NCI-H2196 treated with DMSO at 0.1 percent for 48 hours (cell line): Measurements from ENCODE around the gene GFAP.

Experiments used
- DNase-seq: peaks from one replicate; lab custom pipeline; 2025; ENCODE audit not compliant: unreplicated experiment; lab: John Stamatoyannopoulos, UW

GFAP gene

GRCh38 chr17:44932096-44932786 is 16.9 kb upstream of the GFAP start:
- DNase-seq = no peak

- no peak for DNase-seq
These were observed 16.1 kb upstream of the GFAP start for GRCh38 chr17:44931376-44931775.

DNA sequence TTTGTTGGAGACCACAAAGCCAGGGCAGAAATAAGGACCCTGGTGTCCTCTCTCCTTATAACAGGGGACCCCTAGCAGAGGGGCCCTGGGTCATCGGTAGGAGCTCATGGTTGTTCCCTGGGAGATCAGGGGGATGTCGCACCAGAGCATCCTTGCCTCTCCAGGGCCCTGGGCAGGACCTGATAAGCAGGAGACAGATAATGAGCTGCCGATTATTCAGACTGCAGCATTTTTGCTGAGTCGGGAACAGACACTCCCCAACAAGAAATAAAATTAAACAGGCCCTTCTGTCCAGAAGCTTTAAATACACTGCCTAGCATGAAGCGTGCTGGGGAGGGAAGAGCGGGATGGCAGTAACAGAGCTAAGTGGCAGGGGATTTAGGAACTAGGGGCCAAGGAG is 15.4 kb upstream of the GFAP start:
- DNase-seq = no peak

DNA sequence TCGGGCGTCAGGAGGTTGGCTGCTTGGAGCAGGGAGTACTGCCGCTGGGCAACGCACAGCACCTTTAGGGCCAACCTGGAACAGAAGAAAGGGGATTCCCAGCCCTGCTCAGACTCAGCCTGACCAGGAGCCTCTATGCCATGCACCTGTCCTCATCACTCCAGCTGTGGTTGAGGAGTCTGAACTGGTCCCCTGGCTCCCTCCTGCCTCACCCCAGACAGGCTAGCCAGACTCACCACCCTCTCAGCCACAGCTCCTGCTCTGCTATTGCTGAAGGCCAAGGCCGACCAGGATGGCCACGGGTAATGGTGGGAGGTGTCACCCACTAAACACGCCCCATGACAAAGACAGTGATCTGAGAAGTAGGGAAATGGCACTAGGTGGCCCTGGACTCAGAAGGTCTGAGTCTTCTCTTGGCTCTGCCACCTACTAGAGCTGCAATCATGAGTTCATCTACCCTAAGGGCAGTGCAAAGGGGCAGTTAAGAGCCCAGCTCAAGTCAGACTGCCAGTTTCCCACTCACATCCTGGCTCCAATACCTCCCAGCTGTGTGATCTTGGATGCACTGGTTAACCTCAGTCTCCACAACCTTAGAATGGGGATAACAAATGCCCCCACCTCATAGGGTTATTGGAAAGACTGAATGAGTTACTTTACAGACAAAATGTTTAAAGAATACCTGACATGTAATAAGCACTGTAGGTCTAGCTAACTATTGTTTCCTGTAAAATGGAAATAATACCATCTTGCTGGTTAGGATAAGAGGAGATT is 13.8 kb upstream of the GFAP start:
- no peak for DNase-seq

DNA sequence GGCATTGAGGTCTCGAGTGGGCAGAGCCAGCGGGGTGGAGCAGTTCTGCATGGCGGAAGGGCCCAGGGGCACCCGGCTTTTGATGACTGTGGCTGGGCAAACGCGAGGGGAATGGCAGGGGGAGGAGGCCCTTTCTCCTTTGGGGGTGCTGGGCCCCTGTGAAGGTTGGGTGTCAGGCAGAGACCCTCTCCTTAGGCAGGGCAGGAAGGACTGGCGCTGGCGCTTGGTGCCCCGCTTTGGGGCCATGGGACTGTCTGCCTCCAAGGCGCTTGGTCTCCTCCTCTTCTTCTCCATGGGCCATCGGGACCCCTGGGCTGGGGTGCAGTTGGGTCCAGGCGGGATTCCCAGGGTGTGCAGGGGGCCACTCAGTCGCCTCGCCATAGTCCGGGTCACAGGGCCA is 12.8 kb upstream of the GFAP start:
- no peak for DNase-seq

DNA sequence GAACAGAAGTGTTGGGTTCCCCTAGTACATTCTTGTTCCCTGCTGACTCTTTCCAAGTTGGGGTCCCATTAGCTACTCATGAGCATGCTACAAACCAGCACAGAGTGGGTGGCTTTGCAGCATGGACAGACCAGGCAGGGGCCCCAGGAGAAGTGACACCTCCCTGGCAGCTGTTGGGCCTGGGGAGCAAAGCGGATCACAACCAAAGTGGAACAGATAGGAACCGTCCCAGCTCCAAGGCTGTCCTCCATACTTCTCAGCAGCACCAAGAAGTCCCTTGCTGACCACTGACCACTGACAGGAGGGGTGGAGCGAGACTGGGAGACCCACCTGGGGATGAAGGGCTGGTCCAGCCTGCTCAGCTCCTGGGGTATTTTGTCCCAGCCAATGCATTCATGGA is 12.4 kb upstream of the GFAP start:
- DNase-seq = no peak

- DNase-seq = no peak
These were observed 11.7 kb upstream of the GFAP start for GRCh38 chr17:44926821-44927525.

DNA sequence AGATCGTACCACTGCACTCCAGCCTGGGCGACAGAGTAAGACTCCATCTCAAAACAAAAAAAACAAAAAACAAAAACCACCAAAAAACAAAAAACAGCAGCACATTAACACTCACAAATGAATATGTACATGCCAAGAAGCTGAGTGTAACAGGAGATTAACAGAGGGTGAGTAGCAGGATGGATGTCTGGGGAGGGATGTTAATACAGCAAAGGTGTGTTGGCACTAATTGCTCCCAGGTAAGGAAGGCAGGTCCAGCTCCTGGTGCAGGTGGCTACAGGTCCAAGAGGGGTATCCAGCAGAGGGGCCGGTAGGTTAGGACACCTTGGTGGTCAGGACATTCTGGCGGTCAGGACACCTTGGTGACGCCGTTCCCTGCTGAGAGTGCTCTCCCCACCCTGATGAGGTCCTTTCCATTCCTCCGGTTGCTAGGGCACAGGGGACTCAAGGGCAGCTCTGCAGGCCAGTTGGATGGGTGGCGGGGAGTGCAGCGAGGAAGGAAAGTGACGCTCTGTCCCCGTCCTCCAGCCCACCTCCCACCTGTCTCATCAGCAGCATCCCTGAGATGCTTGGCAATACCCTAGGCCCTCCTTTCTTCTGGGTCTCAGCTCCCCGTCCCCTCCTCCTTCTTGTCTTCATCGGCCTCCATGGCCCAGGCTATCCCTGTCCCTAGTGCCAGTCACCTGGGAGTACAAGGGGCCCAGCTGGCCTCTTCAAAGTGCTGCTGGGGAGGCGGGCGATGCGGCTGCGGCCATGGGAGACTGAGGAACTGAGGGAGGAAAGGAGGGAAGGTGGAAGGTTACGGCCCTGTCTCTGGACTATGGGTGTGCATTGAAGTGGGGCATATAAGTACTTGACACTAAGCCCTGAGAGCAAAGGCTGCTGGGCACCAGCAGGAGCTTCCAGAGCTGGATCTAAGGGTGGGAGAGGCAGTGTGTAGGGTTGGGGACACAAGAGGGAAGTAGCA is 10.7 kb upstream of the GFAP start:
- DNase-seq = no peak

- DNase-seq = no peak
These were observed 8.8 kb upstream of the GFAP start for GRCh38 chr17:44924107-44924544.

GRCh38 chr17:44922746-44923470 is 7.6 kb upstream of the GFAP start:
- DNase-seq = no peak

- no peak for DNase-seq
These were observed 6.8 kb upstream of the GFAP start for GRCh38 chr17:44922136-44922535.

GRCh38 chr17:44921122-44921882 is 6.0 kb upstream of the GFAP start:
- DNase-seq = no peak

DNA sequence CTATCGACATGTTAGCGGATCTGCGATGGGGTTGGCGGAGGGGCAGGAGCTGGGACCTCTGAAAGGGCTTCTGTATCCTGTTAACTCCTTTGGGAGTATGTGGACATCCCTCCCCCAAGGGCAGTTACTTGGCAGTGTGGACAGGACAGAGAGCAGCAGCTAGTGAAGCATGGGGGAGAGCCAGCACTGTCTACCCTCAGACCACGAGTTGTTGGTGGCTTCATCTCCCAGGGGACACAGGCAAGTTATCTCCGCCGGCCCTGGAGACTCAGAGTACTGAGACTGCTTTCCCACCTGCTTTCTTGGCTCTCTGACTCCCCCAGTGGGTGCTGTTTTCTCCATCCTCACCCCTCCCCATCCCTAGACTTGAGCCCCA is 5.3 kb upstream of the GFAP start:
- DNase-seq = no peak

- DNase-seq = peak; percentile 69
These were observed 4.7 kb upstream of the GFAP start for GRCh38 chr17:44919885-44920564.

- DNase-seq = no peak
These were observed 4.1 kb upstream of the GFAP start for GRCh38 chr17:44919411-44919810.

DNA sequence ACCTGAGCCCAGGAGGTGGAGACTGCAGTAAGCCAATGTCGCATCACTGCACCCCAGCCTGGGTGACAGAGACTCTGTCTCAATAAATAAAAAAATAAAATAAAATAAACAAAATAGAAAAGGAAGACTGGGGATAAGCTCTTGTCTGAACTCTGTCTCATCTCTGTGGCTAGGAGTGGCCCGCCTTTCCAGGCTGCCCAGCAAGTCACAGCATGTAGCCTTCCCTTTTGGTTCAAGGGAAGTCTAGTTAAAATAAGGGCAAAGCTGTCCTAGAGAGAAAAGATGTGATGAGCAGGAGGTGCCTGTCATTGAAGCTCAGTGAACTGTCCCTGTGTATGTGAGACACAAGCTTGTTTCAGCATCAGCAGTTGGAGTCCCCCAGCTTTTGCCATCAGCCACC is 2.7 kb upstream of the GFAP start:
- DNase-seq = no peak

DNA sequence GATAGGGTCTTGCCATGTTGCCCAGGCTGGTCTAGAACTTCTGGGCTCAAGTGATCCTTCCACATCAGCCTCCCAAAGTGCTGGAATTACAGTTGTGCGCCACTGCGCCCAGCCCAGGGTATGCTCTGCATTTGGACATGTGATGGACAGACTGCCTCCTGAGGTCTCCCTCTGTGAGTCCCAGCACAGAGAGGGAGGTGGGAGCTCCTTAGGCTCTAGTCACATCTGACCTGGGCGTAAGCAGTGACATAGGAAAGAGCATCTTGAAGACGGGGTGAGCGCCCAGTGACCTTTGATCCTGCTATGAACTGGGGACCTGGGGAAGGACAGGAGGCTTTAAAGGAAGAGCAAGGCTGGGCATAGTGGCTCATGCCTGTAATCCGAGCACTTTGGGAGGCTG is 2.2 kb upstream of the GFAP start:
- no peak for DNase-seq

DNA sequence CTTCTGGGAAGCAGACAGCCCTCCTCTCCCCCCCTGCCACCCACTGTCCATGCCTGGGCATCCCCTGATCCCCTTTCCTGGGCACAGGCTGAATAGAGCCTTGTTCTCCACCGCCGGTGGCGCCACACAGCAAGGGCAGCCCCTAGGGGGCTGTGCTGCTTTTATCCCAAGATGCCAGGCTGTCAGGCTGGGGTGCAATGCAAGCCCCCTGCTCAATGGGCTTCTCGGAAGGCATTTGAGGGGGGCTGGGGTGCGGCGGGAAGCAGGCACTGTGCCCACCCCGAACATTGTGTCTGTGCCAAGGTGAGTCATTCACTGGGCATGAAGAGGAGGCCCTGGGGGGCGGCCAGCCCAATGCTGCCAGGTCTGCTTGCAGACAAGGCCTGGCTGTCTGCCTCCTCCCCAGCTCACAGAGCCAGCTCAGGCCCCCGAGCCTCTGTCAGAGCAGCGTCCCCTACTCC is 1.5 kb upstream of the GFAP start:
- no peak for DNase-seq
